GM12873 (cell line): ENCODE measurements around the gene NDRG4.

Experiments
- TF ChIP-seq, protein P1 (sequence below): IDR thresholded peaks from 2 replicates; pipeline ENCODE4 v1.5.1; 2012; ENCODE audit warnings: low read depth, mild to moderate bottlenecking, moderate library complexity, low read length, control low read depth; ENCODE audit not compliant: insufficient read depth; ENCODE audit errors: missing control alignments

The NDRG4 gene

DNA sequence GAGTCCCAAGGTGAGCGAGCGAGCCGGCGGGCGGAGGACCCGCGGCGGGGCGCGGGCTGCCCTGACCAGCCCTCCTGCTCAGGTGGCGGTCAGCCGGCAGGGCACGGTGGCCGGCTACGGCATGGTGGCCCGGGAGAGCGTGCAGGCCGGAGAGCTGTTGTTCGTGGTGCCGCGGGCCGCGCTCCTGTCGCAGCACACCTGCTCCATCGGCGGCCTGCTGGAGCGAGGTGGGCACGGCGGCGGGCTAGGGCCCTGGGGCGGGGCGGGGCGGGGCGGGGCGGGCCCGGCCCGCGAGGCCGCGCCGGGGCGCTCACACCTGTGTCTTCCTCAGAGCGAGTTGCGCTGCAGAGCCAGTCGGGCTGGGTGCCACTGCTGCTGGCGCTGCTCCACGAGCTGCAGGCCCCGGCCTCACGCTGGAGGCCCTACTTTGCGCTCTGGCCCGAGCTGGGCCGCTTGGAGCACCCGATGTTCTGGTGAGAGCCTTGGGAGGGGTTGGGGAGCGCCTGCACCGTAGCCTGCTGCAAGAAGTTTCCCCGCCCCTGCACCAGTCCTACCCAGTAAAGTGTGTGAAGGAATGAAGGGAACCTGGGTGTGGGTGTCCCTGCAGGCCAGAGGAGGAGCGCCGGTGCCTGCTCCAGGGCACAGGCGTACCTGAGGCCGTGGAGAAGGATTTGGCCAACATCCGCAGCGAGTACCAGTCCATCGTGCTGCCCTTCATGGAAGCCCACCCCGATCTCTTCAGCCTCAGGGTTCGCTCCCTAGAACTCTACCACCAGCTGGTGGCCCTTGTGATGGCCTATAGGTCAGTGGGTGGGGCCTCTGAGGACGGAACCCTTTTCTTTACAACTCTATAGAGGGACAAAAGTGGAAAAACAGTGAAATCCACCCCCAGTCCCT, 16.2 kb downstream of the NDRG4 start:
- TF ChIP-seq, protein P1, sequence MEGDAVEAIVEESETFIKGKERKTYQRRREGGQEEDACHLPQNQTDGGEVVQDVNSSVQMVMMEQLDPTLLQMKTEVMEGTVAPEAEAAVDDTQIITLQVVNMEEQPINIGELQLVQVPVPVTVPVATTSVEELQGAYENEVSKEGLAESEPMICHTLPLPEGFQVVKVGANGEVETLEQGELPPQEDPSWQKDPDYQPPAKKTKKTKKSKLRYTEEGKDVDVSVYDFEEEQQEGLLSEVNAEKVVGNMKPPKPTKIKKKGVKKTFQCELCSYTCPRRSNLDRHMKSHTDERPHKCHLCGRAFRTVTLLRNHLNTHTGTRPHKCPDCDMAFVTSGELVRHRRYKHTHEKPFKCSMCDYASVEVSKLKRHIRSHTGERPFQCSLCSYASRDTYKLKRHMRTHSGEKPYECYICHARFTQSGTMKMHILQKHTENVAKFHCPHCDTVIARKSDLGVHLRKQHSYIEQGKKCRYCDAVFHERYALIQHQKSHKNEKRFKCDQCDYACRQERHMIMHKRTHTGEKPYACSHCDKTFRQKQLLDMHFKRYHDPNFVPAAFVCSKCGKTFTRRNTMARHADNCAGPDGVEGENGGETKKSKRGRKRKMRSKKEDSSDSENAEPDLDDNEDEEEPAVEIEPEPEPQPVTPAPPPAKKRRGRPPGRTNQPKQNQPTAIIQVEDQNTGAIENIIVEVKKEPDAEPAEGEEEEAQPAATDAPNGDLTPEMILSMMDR, result peak; percentile 1

GRCh38 chr16:58516768-58517107, 16.8 kb downstream of the NDRG4 start:
- TF ChIP-seq, protein P1, result no peak

- TF ChIP-seq, protein P1, result no peak
These were observed 18.4 kb downstream of the NDRG4 start for GRCh38 chr16:58518083-58518979.

DNA sequence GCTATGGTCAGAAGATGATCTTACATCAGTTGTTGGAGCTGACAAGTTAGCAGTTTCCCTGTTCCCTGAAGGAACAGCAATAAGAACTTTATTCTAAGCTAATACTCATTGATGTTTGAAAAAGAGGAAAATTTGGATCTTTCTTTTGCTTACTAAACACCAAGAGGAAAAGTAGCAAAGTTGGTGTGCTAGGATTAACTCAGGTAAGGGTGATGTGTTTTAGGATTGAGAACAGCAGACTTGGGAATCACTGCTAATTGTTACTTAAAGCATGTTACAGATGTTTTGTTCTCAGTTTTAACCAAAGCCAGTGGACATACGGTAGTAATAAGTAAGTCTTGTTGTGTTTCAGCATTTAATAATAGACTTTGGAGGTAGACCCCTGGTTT, 19.0 kb downstream of the NDRG4 start:
- TF ChIP-seq, protein P1, result no peak

DNA sequence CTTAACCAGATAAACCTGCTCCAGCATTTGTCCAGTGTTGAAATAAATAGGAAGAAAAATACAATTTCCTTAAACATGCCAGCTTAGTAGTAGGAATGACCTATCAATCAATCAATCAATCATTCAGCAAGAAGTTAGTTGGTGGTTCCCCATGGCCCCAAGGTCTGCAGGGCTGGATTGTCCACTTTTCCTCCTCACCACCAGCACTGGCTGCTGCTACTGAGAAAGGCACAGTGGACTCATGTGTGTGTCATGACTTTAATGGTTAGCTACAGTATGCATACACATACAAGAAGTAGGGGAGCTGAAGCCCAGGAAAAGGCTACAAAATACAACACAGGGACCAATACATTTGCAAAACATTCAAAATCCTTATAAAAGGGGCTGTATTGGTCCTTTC, 19.8 kb downstream of the NDRG4 start:
- TF ChIP-seq, protein P1, result no peak

DNA sequence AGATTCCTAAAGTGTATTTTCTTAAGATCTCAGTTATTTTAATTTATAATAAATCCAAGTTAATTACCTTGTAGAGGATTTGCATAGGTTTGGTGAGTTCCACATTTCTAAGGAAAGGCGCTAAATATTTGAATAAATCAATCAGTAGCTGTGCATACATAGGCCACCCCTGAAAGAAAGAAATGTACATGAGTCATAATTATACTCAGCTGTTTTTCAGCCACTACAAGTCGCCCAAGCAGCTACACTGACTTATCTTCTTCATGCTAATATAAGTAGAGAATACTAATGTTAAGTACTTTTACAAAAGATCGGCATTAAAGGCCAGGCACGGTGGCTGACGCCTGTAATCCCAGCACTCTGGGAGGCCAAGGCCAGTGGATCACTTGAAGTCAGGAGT, 30.2 kb downstream of the NDRG4 start:
- TF ChIP-seq, protein P1, result no peak

GRCh38 chr16:58532414-58532813, 32.5 kb downstream of the NDRG4 start:
- TF ChIP-seq, protein P1, result no peak
